ENCODE data around the gene TMPRSS4. TPM values are rescaled to one million over a fixed set of nuclear protein-coding genes. Genes with fewer than 3 reads are reported as not detected.

The TMPRSS4 gene
- total RNA-seq, 1 experiment from 2014 or later, result 1.5 TPM

DNA sequence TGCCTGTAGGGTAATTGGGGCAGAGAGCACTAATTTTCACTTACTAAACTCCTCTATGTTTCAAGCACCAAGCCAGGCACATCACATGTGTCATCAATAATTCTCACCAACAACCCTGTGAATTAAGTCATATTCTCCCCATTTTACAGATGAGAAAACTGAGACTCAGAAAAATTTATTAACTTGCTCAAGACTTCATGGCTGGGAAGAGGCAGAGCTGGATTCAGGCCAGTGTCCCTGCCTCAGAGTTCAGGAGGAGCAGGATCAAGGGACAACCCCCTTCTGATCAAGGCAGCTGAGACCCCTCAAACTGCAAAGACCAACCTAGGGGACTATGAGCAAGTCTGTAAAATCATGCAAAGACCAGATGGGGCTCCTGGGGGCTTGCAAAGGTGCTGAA lies 7.8 kb downstream of the TMPRSS4 start:
- H4K20me1 ChIP-seq (ENCODE audit: insufficient read depth), result no peaks in the 10 kb centered on the region
- no peak overlapping the region for H2AFZ ChIP-seq (ENCODE audit: low read depth, low read length, poor library complexity, severe bottlenecking)
- H3K4me3 ChIP-seq (replicated peaks in 1 of 2; ENCODE audit: low read depth in 1 of 2, low read length in 2 of 2), result no peak overlapping the region
- ATAC-seq (no peak), DNase-seq (ENCODE audit: low read depth, low spot score) (no peak)
- H3K27me3 ChIP-seq (ENCODE audit: insufficient read depth, low read length), result peaks cover 3% of the 10 kb centered on the region; the same call in 1 of the 2 replicates
- intact Hi-C loops (cut with micrococcal nuclease), result no loop called here
- TF ChIP-seq, protein P1, sequence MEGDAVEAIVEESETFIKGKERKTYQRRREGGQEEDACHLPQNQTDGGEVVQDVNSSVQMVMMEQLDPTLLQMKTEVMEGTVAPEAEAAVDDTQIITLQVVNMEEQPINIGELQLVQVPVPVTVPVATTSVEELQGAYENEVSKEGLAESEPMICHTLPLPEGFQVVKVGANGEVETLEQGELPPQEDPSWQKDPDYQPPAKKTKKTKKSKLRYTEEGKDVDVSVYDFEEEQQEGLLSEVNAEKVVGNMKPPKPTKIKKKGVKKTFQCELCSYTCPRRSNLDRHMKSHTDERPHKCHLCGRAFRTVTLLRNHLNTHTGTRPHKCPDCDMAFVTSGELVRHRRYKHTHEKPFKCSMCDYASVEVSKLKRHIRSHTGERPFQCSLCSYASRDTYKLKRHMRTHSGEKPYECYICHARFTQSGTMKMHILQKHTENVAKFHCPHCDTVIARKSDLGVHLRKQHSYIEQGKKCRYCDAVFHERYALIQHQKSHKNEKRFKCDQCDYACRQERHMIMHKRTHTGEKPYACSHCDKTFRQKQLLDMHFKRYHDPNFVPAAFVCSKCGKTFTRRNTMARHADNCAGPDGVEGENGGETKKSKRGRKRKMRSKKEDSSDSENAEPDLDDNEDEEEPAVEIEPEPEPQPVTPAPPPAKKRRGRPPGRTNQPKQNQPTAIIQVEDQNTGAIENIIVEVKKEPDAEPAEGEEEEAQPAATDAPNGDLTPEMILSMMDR (IDR thresholded peaks at IDR 0.05 in 2 of 3, conservative IDR thresholded peaks at IDR 0.05 in 1 of 3; ENCODE audit: borderline replicate concordance in 1 of 3, insufficient read depth in 1 of 3, low read depth in 2 of 3, low read length in 2 of 3), result no peak
- TF ChIP-seq ZNF274 (IDR thresholded peaks at IDR 0.05; ENCODE audit: low read depth, low read length) (no peak), YY1 (IDR thresholded peaks at IDR 0.05; ENCODE audit: extremely low read depth, insufficient replicate concordance, low read depth, low read length) (no peak), RAD21 (IDR thresholded peaks at IDR 0.05; ENCODE audit: low read depth) (no peak), CEBPB (IDR thresholded peaks at IDR 0.05; ENCODE audit: low read depth) (no peak), JUND (IDR thresholded peaks at IDR 0.05) (no peak), EZH2 (IDR thresholded peaks at IDR 0.05) (no peak), POLR2A (IDR thresholded peaks at IDR 0.05; ENCODE audit: borderline replicate concordance, extremely low read depth, insufficient read depth, insufficient read length) (no peak), FOSL1 (IDR thresholded peaks at IDR 0.05; ENCODE audit: low read depth) (no peak), CBX3 (IDR thresholded peaks at IDR 0.05; ENCODE audit: low read depth) (no peak)
- TF ChIP-seq, protein P2, sequence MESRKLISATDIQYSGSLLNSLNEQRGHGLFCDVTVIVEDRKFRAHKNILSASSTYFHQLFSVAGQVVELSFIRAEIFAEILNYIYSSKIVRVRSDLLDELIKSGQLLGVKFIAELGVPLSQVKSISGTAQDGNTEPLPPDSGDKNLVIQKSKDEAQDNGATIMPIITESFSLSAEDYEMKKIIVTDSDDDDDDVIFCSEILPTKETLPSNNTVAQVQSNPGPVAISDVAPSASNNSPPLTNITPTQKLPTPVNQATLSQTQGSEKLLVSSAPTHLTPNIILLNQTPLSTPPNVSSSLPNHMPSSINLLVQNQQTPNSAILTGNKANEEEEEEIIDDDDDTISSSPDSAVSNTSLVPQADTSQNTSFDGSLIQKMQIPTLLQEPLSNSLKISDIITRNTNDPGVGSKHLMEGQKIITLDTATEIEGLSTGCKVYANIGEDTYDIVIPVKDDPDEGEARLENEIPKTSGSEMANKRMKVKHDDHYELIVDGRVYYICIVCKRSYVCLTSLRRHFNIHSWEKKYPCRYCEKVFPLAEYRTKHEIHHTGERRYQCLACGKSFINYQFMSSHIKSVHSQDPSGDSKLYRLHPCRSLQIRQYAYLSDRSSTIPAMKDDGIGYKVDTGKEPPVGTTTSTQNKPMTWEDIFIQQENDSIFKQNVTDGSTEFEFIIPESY (IDR thresholded peaks at IDR 0.05; ENCODE audit: extremely low read depth, insufficient replicate concordance, low read length), result no peak
- TF ChIP-seq, protein P3, sequence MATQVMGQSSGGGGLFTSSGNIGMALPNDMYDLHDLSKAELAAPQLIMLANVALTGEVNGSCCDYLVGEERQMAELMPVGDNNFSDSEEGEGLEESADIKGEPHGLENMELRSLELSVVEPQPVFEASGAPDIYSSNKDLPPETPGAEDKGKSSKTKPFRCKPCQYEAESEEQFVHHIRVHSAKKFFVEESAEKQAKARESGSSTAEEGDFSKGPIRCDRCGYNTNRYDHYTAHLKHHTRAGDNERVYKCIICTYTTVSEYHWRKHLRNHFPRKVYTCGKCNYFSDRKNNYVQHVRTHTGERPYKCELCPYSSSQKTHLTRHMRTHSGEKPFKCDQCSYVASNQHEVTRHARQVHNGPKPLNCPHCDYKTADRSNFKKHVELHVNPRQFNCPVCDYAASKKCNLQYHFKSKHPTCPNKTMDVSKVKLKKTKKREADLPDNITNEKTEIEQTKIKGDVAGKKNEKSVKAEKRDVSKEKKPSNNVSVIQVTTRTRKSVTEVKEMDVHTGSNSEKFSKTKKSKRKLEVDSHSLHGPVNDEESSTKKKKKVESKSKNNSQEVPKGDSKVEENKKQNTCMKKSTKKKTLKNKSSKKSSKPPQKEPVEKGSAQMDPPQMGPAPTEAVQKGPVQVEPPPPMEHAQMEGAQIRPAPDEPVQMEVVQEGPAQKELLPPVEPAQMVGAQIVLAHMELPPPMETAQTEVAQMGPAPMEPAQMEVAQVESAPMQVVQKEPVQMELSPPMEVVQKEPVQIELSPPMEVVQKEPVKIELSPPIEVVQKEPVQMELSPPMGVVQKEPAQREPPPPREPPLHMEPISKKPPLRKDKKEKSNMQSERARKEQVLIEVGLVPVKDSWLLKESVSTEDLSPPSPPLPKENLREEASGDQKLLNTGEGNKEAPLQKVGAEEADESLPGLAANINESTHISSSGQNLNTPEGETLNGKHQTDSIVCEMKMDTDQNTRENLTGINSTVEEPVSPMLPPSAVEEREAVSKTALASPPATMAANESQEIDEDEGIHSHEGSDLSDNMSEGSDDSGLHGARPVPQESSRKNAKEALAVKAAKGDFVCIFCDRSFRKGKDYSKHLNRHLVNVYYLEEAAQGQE (IDR thresholded peaks at IDR 0.05; ENCODE audit: low read depth), result no peak
- H3K4me1 ChIP-seq (ENCODE audit: control insufficient read depth in 1 of 2, insufficient read depth in 2 of 2, low read length in 2 of 2), result no peaks in the 10 kb centered on the region; a peak in 1 of 4 replicates
- no peaks in the 10 kb centered on the region for H3K79me2 ChIP-seq (ENCODE audit: insufficient read depth, low read length)
- no peaks in the 10 kb centered on the region for H3K9me2 ChIP-seq (ENCODE audit: insufficient read depth)
- H3K36me3 ChIP-seq (ENCODE audit: control insufficient read depth in 1 of 2, insufficient read depth in 2 of 2, low read length in 2 of 2), result no peaks in the 10 kb centered on the region
- ChIA-PET RAD21 (ENCODE audit: low non-redundant PET in 1 of 2, low total read pairs in 2 of 2, uncharacterized antibody in 2 of 2, unreplicated experiment in 2 of 2) (no interaction called here), CTCF (no interaction called here), POLR2A (no interaction called here)
- no peak overlapping the region for H3K27ac ChIP-seq (ENCODE audit: low read depth, low read length)
- no TSS peak for BruUV-seq (replicated peaks)
- no peak overlapping the region for H3K9ac ChIP-seq (ENCODE audit: low read length)
- H3K4me2 ChIP-seq (ENCODE audit: low read length), result no peak overlapping the region
- no peaks in the 10 kb centered on the region; a peak in 1 of 4 replicates for H3K9me3 ChIP-seq (ENCODE audit: control insufficient read depth in 1 of 2, insufficient read depth in 1 of 2, low read depth in 1 of 2, low read length in 2 of 2)

Measured in HCT116 (cell line).